ENCODE data around the gene RAB7B. TPM values are rescaled to one million over a fixed set of nuclear protein-coding genes. Genes with fewer than 3 reads are reported as not detected.
A peak's percentile ranks its signal among the peaks of the same experiment; 100 is the strongest.

RAB7B gene
- total RNA-seq, 1 donor from 2014 or later: 0.82 TPM

DNA sequence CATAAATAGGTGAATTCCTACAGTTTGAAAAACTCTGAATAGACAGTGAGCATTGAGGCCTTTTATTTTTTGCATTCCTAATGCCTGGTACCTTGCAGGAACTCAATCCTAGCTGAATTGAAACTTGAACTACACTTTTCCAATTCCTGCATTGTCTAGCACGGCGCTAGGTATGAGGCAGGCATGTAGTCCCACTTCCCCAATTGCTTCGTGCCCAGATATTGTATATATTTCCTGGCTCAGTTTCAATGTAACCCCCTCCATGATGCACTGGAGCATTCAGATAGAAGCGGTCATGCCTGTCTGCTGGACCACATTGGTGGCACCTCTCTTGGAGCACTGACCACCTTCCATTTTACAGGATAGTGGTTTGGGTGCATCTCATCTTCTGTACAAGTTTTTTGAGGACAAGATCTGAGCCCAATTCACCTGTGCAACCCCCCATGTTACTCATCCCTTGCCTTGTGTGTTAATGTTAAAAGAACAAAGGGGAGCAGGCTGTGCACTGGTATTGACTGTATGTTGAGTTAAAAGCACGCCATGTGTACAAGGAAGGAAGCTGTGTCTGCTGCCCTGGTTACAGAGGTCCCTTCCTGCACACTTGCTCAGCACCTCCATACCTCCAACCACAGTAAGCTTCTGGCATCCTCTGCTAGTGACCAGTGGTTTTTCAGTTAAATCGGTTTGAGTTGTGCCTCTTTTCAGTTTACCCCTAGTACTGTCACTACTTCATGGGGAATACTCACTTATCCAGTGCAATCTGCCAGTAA lies 10.0 kb upstream of the RAB7B start:
- Mint-ChIP-seq H3K27ac (no peak overlapping the region), H3K36me3 (no peaks in the 10 kb centered on the region), H3K27me3 (no peaks in the 10 kb centered on the region), H3K9me3 (no peaks in the 10 kb centered on the region), H3K4me1 (ENCODE audit: unreplicated experiment) (no peaks in the 10 kb centered on the region), H3K4me3 (no peak overlapping the region)
- no peak for DNase-seq (ENCODE audit: extremely low spot score, unreplicated experiment)
- TF ChIP-seq, protein P1, sequence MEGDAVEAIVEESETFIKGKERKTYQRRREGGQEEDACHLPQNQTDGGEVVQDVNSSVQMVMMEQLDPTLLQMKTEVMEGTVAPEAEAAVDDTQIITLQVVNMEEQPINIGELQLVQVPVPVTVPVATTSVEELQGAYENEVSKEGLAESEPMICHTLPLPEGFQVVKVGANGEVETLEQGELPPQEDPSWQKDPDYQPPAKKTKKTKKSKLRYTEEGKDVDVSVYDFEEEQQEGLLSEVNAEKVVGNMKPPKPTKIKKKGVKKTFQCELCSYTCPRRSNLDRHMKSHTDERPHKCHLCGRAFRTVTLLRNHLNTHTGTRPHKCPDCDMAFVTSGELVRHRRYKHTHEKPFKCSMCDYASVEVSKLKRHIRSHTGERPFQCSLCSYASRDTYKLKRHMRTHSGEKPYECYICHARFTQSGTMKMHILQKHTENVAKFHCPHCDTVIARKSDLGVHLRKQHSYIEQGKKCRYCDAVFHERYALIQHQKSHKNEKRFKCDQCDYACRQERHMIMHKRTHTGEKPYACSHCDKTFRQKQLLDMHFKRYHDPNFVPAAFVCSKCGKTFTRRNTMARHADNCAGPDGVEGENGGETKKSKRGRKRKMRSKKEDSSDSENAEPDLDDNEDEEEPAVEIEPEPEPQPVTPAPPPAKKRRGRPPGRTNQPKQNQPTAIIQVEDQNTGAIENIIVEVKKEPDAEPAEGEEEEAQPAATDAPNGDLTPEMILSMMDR (conservative IDR thresholded peaks at IDR 0.05): no peak

DNA sequence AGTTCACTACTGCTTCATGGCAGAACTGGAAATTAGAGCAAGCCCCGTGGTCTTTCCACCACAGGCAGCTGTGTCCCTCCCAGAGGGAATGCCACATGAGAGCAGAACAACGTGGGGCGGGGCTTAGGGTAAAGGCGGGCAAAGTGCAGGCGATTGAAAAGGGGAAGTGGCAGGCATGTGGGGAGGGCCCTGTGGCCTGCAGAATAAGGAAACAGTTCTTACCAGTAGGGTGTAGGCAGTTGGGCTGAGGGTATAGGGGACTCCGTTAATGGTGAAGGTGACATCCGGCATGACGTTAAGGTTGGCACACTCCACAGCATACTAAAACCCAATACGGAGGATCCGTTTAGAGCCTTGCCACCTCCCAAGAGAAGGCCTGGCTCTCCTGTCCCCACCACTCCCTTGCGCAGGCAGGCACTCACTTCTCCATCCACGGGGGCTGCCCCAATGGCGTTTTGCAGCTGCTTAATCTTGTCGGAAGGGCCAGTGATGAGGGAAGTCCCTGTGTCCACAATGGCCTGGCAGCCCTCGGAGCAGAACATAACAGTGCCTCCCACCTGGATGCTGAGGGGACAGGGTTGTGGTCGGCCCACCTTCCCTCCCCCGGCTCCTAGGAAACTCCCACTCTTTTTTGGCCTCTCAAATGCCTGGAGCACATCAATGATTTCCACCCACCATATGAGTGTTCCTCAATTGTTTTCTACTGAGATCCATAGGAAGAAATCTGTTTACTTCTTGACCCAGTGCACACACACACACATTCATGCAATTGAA lies 9.1 kb upstream of the RAB7B start:
- no peaks in the 10 kb centered on the region for H3K4me1 Mint-ChIP-seq (ENCODE audit: unreplicated experiment)
- H3K9me3 Mint-ChIP-seq: no peaks in the 10 kb centered on the region
- no peak overlapping the region for H3K4me3 Mint-ChIP-seq
- H3K27me3 Mint-ChIP-seq: no peaks in the 10 kb centered on the region
- no peak overlapping the region for H3K27ac Mint-ChIP-seq
- no peaks in the 10 kb centered on the region for H3K36me3 Mint-ChIP-seq
- DNase-seq (ENCODE audit: extremely low spot score, unreplicated experiment): no peak
- TF ChIP-seq, protein P1 (conservative IDR thresholded peaks at IDR 0.05): no peak

DNA sequence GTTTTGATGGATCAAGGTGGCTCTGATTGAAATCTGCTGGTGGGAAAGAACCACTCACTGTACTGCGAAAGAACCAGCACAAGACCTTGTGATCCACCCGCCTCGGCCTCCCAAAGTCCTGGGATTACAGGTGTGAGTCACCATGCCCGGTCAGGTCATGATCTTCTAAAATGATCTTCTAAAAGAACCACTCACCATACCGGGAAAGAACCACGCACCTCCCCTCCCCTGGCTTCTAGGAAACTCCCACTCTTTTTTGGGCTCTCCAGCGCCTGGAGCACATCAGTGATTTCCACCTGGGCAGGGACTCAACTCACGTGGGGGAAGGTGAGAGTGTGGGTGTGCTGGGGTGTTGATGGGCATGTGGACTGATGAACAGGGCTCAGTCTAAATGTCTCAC lies 7.9 kb upstream of the RAB7B start:
- Mint-ChIP-seq H3K27me3 (no peaks in the 10 kb centered on the region), H3K36me3 (no peaks in the 10 kb centered on the region), H3K4me3 (no peak overlapping the region), H3K9me3 (no peaks in the 10 kb centered on the region), H3K27ac (no peak overlapping the region), H3K4me1 (ENCODE audit: unreplicated experiment) (no peaks in the 10 kb centered on the region)
- DNase-seq (ENCODE audit: extremely low spot score, unreplicated experiment): no peak
- TF ChIP-seq, protein P1 (conservative IDR thresholded peaks at IDR 0.05): no peak

DNA sequence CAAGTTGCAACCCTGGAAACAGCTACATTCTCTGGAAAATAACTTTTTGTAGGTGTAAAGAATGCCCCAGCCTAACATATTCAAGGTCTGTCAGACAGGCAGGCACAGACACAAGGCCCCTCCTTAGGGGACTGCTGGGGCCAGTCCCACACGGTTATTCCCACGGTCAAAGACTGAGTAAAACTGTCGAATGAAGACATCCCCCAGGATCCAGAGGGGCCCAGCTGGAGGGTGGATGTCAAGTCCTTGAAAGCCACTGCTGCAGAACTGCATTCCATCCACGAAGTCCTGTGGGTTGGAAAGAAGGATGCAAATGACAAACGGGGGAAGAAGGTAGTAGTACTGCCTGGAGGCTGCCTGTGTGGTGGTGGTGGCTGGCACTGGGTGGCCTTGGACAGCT lies 6.9 kb upstream of the RAB7B start:
- Mint-ChIP-seq H3K4me3 (no peak overlapping the region), H3K27me3 (no peaks in the 10 kb centered on the region), H3K9me3 (no peaks in the 10 kb centered on the region), H3K4me1 (ENCODE audit: unreplicated experiment) (peaks cover 7% of the 10 kb centered on the region), H3K36me3 (no peaks in the 10 kb centered on the region), H3K27ac (no peak overlapping the region)
- TF ChIP-seq, protein P1 (conservative IDR thresholded peaks at IDR 0.05): no peak
- DNase-seq (ENCODE audit: extremely low spot score, unreplicated experiment): no peak

DNA sequence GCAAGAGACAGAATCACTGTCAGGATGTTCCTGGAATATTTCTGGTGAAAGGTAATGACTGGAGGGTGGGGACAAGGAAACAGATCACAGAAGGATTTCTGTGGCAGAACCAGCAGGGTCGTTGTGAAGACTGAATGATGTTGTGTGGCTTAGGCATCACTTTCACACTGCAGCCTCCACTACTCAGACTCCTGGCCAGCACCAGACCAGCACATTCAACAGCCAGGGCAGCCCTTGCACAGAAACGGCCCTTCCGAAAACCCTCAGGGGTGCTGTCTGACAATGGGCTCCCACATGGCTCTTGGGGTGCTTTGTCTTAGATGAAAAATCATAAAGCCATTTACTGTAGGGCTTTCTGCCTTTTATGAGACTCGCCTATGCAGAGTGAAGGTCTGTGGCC lies 3.8 kb upstream of the RAB7B start:
- Mint-ChIP-seq H3K4me1 (ENCODE audit: unreplicated experiment) (peaks cover 21% of the 10 kb centered on the region), H3K9me3 (no peaks in the 10 kb centered on the region), H3K27ac (no peak overlapping the region), H3K4me3 (no peak overlapping the region), H3K27me3 (peaks cover 3% of the 10 kb centered on the region), H3K36me3 (no peaks in the 10 kb centered on the region)
- TF ChIP-seq, protein P1 (conservative IDR thresholded peaks at IDR 0.05): no peak
- DNase-seq (ENCODE audit: extremely low spot score, unreplicated experiment): peak; percentile 40

Measured in type B pancreatic cell (in vitro differentiated cells).